Effector memory CD8-positive, alpha-beta T cell (primary cell): Measurements from ENCODE around the gene MTR.

Source experiments
- ATAC-seq: fragments of 150-1000 bp; cut with Tn5 transposase; replicated peaks from 2 replicates; pipeline ENCODE4 v1.10.0; 2021; ENCODE audit warnings: mild to moderate bottlenecking, moderate library complexity
- DNase-seq, 3 experiments: peaks; one replicate each; pipeline ENCODE4 v3.0.0; 2021
- H3K27ac Mint-ChIP-seq, 2 donors: one replicate each; pipeline ENCODE4 v1.8.0; 2022; ENCODE audit warnings: mild to moderate bottlenecking in 2 of 2, mixed read lengths in 2 of 2, moderate library complexity in 2 of 2
- H3K27me3 Mint-ChIP-seq, 2 donors: one replicate each; pipeline ENCODE4 v1.8.0; 2022; ENCODE audit warnings: mixed read lengths in 2 of 2
- H3K36me3 Mint-ChIP-seq: one replicate; pipeline ENCODE4 v1.8.0; 2022; ENCODE audit warnings: mild to moderate bottlenecking, moderate library complexity, mixed read lengths; ENCODE audit not compliant: insufficient read depth
- H3K4me1 Mint-ChIP-seq, 2 donors: one replicate each; pipeline ENCODE4 v1.8.0; 2022; ENCODE audit warnings: low read depth in 2 of 2, mixed read lengths in 2 of 2
- H3K4me3 Mint-ChIP-seq, 2 donors: one replicate each; pipeline ENCODE4 v1.8.0; 2022; ENCODE audit warnings: mild to moderate bottlenecking in 2 of 2, mixed read lengths in 2 of 2, moderate library complexity in 2 of 2
- H3K9me3 Mint-ChIP-seq, 2 donors: one replicate each; pipeline ENCODE4 v1.8.0; 2022; ENCODE audit warnings: mixed read lengths in 2 of 2

Gene MTR

GRCh38 chr1:236920286-236920894 lies 125.3 kb downstream of the MTR start:
- H3K36me3 Mint-ChIP-seq: no peaks in the 10 kb centered on the region
- H3K4me1 Mint-ChIP-seq: no peaks in the 10 kb centered on the region
- DNase-seq (no peak), ATAC-seq (no peak)
- peaks cover 0 to 16% of the 10 kb centered on the region in 2 donors for H3K27me3 Mint-ChIP-seq
- H3K4me3 Mint-ChIP-seq: no peak overlapping the region
- H3K9me3 Mint-ChIP-seq: peaks cover 0 to 7% of the 10 kb centered on the region in 2 donors
- no peak overlapping the region for H3K27ac Mint-ChIP-seq

GRCh38 chr1:236921610-236922009 lies 126.5 kb downstream of the MTR start:
- Mint-ChIP-seq H3K4me1 (no peaks in the 10 kb centered on the region), H3K27me3 (peaks cover 10 to 26% of the 10 kb centered on the region in 2 donors), H3K9me3 (peaks cover 0 to 5% of the 10 kb centered on the region in 2 donors), H3K36me3 (no peaks in the 10 kb centered on the region), H3K27ac (no peak overlapping the region), H3K4me3 (no peak overlapping the region)
- no peak for ATAC-seq
- DNase-seq: no peak

- Mint-ChIP-seq H3K27ac (no peak overlapping the region), H3K4me3 (no peak overlapping the region)
- no peak for ATAC-seq
Measured at GRCh38 chr1:236922190-236922589, 127.1 kb downstream of the MTR start.

GRCh38 chr1:236925386-236925785 lies 130.3 kb downstream of the MTR start:
- Mint-ChIP-seq H3K4me3 (no peak overlapping the region), H3K9me3 (peaks cover 0 to 3% of the 10 kb centered on the region in 2 donors), H3K27me3 (peaks cover 25 to 45% of the 10 kb centered on the region in 2 donors), H3K4me1 (no peaks in the 10 kb centered on the region), H3K27ac (no peak overlapping the region), H3K36me3 (no peaks in the 10 kb centered on the region)
- DNase-seq (no peak), ATAC-seq (no peak)

More at GRCh38 chr1:236922190-236922589, 127.1 kb downstream of the MTR start:
- H3K9me3 Mint-ChIP-seq: peaks cover 0 to 5% of the 10 kb centered on the region in 2 donors
- H3K27me3 Mint-ChIP-seq: peaks cover 13 to 26% of the 10 kb centered on the region in 2 donors
- H3K36me3 Mint-ChIP-seq: no peaks in the 10 kb centered on the region
- DNase-seq: no peak
- H3K4me1 Mint-ChIP-seq: no peaks in the 10 kb centered on the region

- Mint-ChIP-seq H3K27me3 (peaks cover 32 to 37% of the 10 kb centered on the region in 2 donors), H3K27ac (no peak overlapping the region)
- no peak for ATAC-seq
Measured at GRCh38 chr1:236930503-236930902, 135.4 kb downstream of the MTR start.

GRCh38 chr1:236938760-236939159 lies 143.7 kb downstream of the MTR start:
- no peaks in the 10 kb centered on the region for H3K4me1 Mint-ChIP-seq
- no peaks in the 10 kb centered on the region for H3K36me3 Mint-ChIP-seq
- DNase-seq (no peak), ATAC-seq (no peak)
- no peak overlapping the region for H3K27ac Mint-ChIP-seq
- peaks cover 39 to 42% of the 10 kb centered on the region in 2 donors for H3K27me3 Mint-ChIP-seq
- H3K9me3 Mint-ChIP-seq: no peaks in the 10 kb centered on the region
- H3K4me3 Mint-ChIP-seq: no peak overlapping the region

More at GRCh38 chr1:236930503-236930902, 135.4 kb downstream of the MTR start:
- no peak for DNase-seq
- no peak overlapping the region for H3K4me3 Mint-ChIP-seq
- no peaks in the 10 kb centered on the region for H3K36me3 Mint-ChIP-seq
- no peaks in the 10 kb centered on the region for H3K9me3 Mint-ChIP-seq
- no peaks in the 10 kb centered on the region for H3K4me1 Mint-ChIP-seq

GRCh38 chr1:236942431-236942830 lies 147.3 kb downstream of the MTR start:
- no peak overlapping the region for H3K27ac Mint-ChIP-seq
- H3K9me3 Mint-ChIP-seq: no peaks in the 10 kb centered on the region
- H3K4me3 Mint-ChIP-seq: no peak overlapping the region
- H3K36me3 Mint-ChIP-seq: no peaks in the 10 kb centered on the region
- ATAC-seq (no peak), DNase-seq (no peak)
- H3K4me1 Mint-ChIP-seq: no peaks in the 10 kb centered on the region
- peaks cover 33 to 42% of the 10 kb centered on the region in 2 donors for H3K27me3 Mint-ChIP-seq

GRCh38 chr1:236944556-236944955 lies 149.5 kb downstream of the MTR start:
- Mint-ChIP-seq H3K4me1 (no peaks in the 10 kb centered on the region), H3K9me3 (no peaks in the 10 kb centered on the region), H3K36me3 (no peaks in the 10 kb centered on the region), H3K27ac (no peak overlapping the region), H3K27me3 (peaks cover 31 to 40% of the 10 kb centered on the region in 2 donors), H3K4me3 (no peak overlapping the region)
- ATAC-seq (no peak), DNase-seq (no peak)

- no peaks in the 10 kb centered on the region for H3K4me1 Mint-ChIP-seq
Measured at GRCh38 chr1:236945002-236945401, 149.9 kb downstream of the MTR start.

GRCh38 chr1:236947794-236948193 lies 152.7 kb downstream of the MTR start:
- Mint-ChIP-seq H3K4me1 (no peaks in the 10 kb centered on the region), H3K4me3 (no peak overlapping the region), H3K27ac (no peak overlapping the region), H3K36me3 (no peaks in the 10 kb centered on the region), H3K27me3 (peaks cover 20 to 28% of the 10 kb centered on the region in 2 donors), H3K9me3 (no peaks in the 10 kb centered on the region)
- no peak for DNase-seq
- ATAC-seq: no peak

More at GRCh38 chr1:236945002-236945401, 149.9 kb downstream of the MTR start:
- no peak overlapping the region for H3K27ac Mint-ChIP-seq
- H3K27me3 Mint-ChIP-seq: peaks cover 28 to 39% of the 10 kb centered on the region in 2 donors
- no peak for DNase-seq
- H3K4me3 Mint-ChIP-seq: no peak overlapping the region
- ATAC-seq: no peak
- H3K9me3 Mint-ChIP-seq: no peaks in the 10 kb centered on the region
- no peaks in the 10 kb centered on the region for H3K36me3 Mint-ChIP-seq

- Mint-ChIP-seq H3K27ac (no peak overlapping the region), H3K27me3 (peaks cover 26 to 28% of the 10 kb centered on the region in 2 donors), H3K36me3 (no peaks in the 10 kb centered on the region), H3K4me3 (no peak overlapping the region), H3K9me3 (no peaks in the 10 kb centered on the region), H3K4me1 (no peaks in the 10 kb centered on the region)
- no peak for DNase-seq
- ATAC-seq: no peak
Measured at GRCh38 chr1:236948381-236948780, 153.3 kb downstream of the MTR start.

GRCh38 chr1:236948996-236949395 lies 153.9 kb downstream of the MTR start:
- H3K27ac Mint-ChIP-seq: no peak overlapping the region
- no peak for DNase-seq
- no peaks in the 10 kb centered on the region for H3K9me3 Mint-ChIP-seq
- peaks cover 28 to 30% of the 10 kb centered on the region in 2 donors for H3K27me3 Mint-ChIP-seq
- no peaks in the 10 kb centered on the region for H3K36me3 Mint-ChIP-seq
- no peak for ATAC-seq
- H3K4me3 Mint-ChIP-seq: no peak overlapping the region
- no peaks in the 10 kb centered on the region for H3K4me1 Mint-ChIP-seq

GRCh38 chr1:236950365-236950764 lies 155.3 kb downstream of the MTR start:
- H3K36me3 Mint-ChIP-seq: no peaks in the 10 kb centered on the region

GRCh38 chr1:236951672-236952071 lies 156.6 kb downstream of the MTR start:
- ATAC-seq (no peak), DNase-seq (no peak)
- Mint-ChIP-seq H3K27me3 (peaks cover 14 to 34% of the 10 kb centered on the region in 2 donors), H3K9me3 (no peaks in the 10 kb centered on the region), H3K4me3 (no peak overlapping the region), H3K27ac (no peak overlapping the region), H3K4me1 (no peaks in the 10 kb centered on the region), H3K36me3 (no peaks in the 10 kb centered on the region)

More at GRCh38 chr1:236950365-236950764, 155.3 kb downstream of the MTR start:
- Mint-ChIP-seq H3K4me3 (no peak overlapping the region), H3K27ac (no peak overlapping the region), H3K9me3 (no peaks in the 10 kb centered on the region), H3K4me1 (no peaks in the 10 kb centered on the region), H3K27me3 (peaks cover 21 to 34% of the 10 kb centered on the region in 2 donors)
- DNase-seq: no peak
- ATAC-seq: no peak
